GM18519 (cell line): ENCODE results near the gene SECISBP2L.
"Not testable (repeated sequence)": the region's sequence is repeated elsewhere in the genome, so short reads cannot be mapped to it uniquely, and the experiment has no call there.

Experiments
- ATAC-seq: cut with Tn5 transposase; IDR thresholded peaks from one replicate; pipeline ENCODE4 v1.9.1; 2021; ENCODE audit warnings: mild to moderate bottlenecking, moderate library complexity; ENCODE audit not compliant: unreplicated experiment, low FRiP score

SECISBP2L gene

GRCh38 chr15:48999314-48999713, 46.9 kb downstream of the SECISBP2L start:
- no peak for ATAC-seq

DNA sequence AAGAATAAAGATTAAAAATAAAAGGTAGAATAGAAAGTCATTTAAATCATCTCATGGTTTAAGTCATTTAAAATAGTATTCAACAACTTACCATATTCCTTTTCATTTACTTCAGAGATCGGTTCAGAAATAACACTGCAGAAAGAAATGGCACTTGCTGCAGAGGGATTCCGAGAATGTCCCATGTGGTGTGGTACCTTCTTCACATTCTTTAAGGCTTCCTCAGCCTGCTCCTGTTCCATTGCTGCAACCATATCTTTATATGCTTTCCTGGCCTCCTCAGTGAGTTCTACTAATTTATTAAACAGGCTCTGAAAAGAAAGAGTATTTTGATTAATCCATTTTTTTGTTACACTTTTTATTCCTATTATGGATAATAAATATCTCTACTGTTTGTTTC, 50.0 kb downstream of the SECISBP2L start:
- ATAC-seq = no peak

DNA sequence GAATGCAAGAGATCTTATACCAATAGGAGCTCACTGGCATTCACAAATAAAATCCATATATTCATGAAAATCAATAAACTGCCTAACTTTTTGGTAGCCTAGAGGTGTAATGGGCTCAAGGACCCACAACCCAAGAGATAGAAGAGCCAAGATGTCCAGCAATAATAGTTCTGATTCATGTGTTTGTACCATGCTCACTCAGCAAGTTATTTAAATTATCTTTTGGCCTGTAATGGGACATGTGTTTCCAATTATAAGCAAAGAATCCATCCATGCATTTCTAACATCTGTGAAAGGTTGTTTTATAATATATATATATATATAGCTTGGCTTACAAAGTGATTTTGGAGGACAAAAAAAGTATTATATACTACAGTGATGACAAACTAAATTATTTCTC, 52.9 kb downstream of the SECISBP2L start:
- no peak for ATAC-seq

DNA sequence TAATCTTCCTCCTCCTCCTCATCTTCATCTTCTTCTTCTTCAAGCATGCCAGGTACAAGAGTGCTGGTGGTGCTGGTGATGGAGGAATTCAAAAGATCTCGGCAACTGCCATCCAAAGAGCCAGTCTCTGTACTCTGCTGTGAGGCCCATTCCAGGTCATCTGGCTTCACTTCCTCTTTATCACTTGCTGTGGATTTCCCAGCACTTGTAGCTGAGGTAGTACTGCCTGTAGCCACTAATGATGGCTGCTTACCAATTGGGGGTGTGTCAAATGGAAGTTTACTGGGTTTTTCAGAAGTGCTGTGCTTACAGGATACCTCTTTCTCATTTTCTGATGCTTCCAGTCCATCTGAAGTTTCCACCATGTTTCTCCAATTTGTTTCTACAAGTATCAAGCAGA, 53.7 kb downstream of the SECISBP2L start:
- peak; percentile 94 for ATAC-seq

DNA sequence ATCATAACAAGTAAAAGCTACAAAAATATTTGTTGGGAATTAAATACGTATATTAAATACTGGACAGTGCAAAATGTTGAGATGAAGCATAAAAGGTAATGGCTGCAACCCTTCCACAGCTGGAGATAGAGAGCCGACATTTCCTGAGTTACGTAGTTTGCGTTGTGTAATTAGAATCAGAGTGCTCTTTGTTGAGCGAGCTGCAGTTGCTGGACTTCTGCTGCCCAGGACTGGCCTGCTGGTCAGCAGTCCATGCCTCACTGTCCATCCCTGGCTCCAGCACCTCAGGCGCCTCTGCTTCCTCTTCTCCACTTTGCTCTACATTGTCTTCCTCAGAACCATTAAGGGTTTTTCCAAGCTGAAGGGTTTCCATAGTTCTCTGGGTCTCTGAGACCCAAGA, 54.1 kb downstream of the SECISBP2L start:
- no peak for ATAC-seq

DNA sequence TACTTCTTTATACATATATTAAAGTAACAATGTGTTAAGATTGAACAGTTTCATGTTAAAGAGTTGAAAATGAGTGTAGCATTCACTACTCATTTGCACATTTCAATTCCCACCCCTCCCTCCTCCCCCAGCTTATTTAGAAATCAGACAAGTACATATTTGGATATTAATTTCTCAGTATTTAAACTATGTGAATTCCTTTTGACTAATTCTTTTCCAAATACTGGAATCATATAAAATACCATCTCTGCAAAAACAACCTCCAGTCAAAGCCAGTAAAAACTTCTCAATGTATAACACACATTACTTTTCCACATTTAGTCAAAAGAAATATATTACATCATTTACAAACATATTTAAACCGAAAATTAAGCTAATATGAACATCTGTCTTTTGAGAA, 57.1 kb downstream of the SECISBP2L start:
- no peak for ATAC-seq

GRCh38 chr15:48987142-48987541, 59.1 kb downstream of the SECISBP2L start:
- ATAC-seq = no peak

- ATAC-seq = no peak
These were observed 60.0 kb downstream of the SECISBP2L start for GRCh38 chr15:48986240-48986639.

GRCh38 chr15:48985516-48985915, 60.7 kb downstream of the SECISBP2L start:
- ATAC-seq = no peak

DNA sequence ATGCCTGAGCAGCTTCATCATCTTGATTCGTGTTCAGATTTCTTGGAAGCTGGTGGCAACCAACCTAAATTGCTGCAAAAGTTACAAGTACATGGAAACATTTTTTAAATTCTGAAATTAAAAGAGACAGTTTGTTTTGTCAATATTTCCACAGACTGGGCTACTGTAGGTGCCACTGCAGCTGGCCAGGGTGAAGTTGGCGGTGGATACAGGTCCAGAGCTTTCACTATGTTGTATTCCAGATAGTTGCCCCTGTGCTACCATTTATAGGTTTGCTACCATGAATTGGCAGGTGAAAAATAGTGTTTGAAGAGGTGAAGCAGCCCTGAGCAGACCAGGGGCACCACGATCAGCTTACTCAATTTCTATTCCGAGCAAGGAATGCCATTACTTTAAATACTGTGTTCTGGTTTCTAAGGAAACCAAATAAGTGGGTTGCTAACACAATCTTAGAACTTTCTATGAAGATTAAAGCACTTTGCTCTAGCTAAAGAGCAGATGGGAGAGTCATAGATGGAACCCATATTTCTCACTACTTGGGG, 61.4 kb downstream of the SECISBP2L start:
- ATAC-seq = no peak

DNA sequence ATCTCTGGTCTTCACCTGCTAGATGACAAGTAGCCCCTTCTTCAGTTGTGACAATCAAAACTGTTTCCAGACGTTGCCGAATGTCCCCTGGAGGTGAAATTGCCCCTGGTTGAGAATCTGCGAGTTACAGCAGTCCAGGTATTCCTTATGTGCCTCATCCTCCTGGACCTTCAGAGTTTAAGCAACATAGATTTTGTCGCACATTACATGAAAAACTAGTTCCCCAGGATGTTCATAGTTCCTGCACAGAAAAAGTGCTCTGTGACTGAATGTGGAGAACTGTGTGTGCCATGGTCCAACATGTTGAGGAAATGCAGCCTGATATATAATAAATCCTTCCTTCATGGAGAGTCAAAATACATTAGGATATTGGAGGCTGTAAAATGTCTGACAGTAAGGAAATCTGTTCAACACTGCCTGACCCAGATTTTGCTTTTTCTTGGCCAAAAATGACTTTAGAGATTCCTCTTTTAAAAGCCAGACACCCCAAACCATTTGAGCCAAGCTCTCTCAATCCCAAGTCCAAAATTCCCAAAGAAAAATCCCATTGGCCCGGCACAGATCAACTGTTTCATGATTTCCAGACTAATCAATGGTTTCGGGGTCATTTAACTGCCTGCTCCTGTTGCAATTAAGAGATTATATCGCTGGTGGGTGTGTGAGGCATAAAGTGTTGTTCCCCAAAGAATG, 62.1 kb downstream of the SECISBP2L start:
- no peak for ATAC-seq

GRCh38 chr15:48983300-48983699, 62.9 kb downstream of the SECISBP2L start:
- ATAC-seq = no peak

DNA sequence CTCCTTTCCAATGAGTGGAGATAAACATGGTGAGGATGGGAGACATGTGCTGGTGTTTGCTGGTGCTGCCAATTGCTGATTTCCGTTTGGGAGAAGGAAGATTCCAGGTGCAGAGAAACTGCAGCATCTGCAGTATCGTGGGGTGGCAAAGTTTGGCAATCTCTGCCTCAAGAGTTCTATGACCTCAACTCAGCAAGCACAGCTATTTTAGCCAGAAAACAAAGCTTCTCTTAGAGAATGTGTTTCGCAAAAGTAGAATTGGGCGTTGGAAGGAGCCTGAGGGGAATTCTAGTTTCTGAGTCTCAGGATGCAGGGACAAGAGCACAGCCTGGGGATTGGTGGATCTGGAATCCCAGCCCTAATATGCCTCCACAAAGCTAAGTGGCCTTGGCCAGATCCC, 64.3 kb downstream of the SECISBP2L start:
- no peak for ATAC-seq

DNA sequence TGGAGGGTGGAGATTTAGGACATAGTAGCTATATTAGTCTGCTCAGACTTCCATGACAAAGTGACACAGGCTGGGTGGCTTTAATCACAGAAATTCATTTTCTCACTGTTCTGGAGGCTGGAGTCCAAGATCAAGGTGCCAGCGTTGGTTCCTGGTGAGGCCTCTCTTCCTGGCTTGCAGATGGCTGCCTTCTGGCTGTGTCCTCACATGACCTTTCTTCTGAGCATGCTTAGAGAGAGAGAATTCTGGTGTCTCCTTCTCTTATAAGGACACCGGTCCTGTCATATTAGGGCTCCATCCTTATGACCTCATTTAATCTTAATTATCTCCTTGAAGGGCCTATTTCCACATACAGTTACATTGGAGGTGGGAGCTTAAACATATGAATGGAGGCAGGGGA, 67.6 kb downstream of the SECISBP2L start:
- ATAC-seq = no peak

DNA sequence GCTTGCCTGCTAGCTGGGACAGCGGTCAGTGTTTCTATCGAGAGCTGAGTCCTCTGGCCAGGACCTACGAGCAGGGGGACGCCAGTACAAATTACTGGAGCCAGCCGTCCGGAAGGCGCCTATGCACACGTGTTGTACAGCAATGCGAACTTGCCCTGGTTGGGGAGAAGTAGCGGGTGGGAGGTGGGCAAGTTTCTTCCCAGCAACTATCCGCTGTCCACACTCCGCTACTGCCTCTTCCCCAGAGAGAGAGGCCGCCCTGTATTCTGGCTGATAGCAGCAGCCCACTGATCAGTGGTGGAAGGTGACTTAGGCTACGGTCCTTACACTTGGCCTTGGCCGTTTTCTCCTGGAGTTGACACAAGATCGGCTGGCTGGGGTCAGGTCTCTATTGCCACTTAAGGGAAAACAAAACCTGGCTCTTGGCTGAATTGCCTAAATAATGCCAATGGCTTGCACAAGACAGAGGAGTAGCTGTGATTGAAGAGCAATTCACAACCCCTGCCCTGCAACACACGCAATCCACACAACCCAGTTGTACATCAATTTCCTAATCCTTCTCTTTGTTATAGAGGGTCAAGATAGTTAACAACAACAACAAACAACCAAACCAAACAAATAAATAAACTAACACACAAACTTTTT, 69.7 kb downstream of the SECISBP2L start:
- no peak for ATAC-seq

- peak; percentile 86 for ATAC-seq
These were observed 70.5 kb downstream of the SECISBP2L start for GRCh38 chr15:48975472-48976419.

DNA sequence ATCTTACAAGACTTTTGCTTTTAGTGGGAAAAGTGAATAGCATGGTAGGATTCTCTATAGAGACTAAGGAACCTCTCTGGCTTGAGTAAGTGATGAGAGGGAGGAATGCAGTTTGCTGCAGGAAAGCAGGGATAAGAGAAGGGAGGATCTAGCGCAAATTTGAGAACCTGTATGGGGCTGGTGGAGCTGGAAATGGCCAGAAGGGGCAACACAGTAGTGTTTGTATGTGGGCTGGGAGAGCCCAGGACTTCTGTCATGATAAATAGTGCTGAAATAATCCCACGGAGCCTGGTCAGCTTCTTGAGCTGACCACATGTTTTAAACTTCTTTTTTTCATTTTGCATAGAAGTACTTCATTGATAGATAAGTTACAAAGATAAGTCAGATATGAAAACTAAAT, 71.4 kb downstream of the SECISBP2L start:
- ATAC-seq = no peak

DNA sequence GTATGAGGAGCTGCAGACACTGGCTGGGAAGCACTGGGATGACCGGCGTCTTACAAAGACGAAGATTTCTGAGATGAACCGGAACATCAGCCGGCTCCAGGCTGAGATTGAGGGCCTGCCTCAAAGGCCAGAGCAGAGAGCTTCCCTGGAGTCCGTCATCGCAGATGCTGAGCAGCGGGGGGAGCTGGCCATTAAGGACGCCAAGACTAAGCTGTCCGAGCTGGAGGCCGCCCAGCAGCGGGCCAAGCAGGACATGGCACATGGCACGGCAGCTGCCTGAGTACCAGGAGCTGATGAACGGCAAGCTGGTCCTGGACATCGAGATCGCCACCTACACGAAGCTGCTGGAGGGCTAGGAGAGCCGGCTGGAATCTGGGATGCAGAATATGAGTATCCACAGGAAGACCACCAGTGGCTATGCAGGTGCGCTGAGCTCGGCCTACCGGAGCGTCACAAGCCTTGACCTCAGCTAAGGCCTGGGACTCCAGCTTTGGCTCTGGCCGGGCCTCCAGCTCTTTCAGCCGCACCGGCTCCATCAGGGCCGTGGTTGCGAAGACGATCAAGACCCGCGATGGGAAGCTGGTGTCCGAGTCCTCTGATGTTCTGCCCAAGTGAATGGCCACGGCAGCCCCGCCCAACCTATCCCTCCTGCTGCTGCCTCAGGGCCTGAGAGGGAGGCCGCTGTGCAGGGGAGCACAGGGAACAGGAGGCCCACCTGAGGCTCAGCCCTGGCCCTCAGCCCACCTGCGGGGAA, 73.3 kb downstream of the SECISBP2L start:
- ATAC-seq = no peak

DNA sequence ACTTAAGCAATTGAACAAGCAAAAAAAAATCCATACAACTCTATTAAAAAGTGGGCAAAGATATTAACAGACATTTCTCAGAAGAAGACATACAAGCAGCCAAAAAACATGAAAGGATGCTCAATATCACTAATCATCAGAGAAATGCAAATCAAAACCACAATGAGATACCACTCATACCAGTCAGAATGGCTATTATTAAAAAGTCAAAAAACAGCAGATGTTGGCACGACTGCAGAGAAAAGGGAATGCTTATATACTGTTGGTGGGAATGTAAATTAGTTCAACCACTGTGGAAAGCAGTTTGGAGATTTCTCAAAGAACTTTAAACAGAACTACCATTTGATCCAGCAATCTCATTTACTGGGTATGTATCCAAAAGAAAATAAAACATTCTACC, 75.3 kb downstream of the SECISBP2L start:
- ATAC-seq = not testable (repeated sequence)

DNA sequence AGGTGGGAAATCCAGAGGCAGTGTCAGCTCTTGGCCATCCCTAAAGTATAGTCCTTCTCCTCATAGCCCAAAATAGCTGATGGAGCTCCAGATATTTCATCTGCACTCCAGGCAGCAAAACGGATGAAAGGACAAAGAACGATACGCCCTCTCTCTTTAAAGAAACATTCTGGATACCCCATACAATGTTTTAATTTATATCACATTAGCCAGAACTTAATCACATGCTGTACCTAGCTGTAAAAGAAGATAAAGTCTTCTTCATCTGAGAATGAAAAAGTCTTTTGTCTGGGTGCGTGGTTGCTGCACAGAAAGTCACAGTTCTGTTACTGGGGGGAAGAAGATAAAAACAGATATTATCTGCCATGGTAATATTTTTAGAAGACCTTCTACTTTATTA, 78.2 kb downstream of the SECISBP2L start:
- no peak for ATAC-seq
